NT2/D1 (cell line): ENCODE measurements around the gene CDCA7L.

Experiments used
- SUZ12 ChIP-seq: IDR thresholded peaks from 2 replicates; pipeline ENCODE4 v1.6.1; 2011; ENCODE audit not compliant: insufficient read length, insufficient read depth; ENCODE audit errors: extremely low read depth
- YY1 ChIP-seq: IDR thresholded peaks from 2 replicates; pipeline ENCODE4 v1.6.1; 2011; ENCODE audit not compliant: insufficient read length, insufficient read depth
- ZNF274 ChIP-seq: IDR thresholded peaks from 2 replicates; pipeline ENCODE4 v1.6.1; 2011; ENCODE audit warnings: mild to moderate bottlenecking, low read depth, low read length

DNA sequence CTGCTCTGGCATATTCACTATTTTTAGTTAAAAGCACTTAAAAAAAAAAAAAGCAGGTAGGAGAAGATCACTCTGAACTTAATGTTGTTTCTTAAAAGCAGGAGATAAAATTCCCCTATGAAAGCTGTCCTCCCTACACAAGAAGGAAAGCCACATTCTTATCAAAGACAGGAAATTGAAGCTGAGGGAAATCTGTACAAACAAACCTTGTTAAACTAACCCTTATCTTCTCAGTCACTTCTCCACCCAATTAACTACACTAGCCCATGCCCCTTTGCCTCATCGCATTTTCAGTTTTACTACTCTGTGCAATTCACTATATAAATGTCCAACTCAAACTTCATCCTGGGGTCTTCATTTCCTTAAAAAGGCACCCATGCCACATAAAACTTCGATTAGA, 2.7 kb upstream of the CDCA7L start:
- TF ChIP-seq YY1 (no peak), ZNF274 (no peak), SUZ12 (no peak)
